Skeletal muscle tissue (tissue), 4 donors: ENCODE measurements around the gene SDR9C7. TPM values are rescaled to one million over a fixed set of nuclear protein-coding genes. Genes with fewer than 3 reads are reported as not detected.
"Not testable (repeated sequence)": the region's sequence is repeated elsewhere in the genome, so short reads cannot be mapped to it uniquely, and the experiment has no call there.

Experiments used
- H3K27ac ChIP-seq: one replicate; pipeline ENCODE4 v1.7.0; 2013; ENCODE audit warnings: mild to moderate bottlenecking, low read depth, low read length, inconsistent platforms
- H3K27me3 ChIP-seq, 3 donors: one replicate each; pipeline ENCODE4 v1.7.0; 2013; ENCODE audit warnings: low read length in 3 of 3; ENCODE audit not compliant: control insufficient read depth in 3 of 3, insufficient read depth in 3 of 3
- H3K36me3 ChIP-seq, 3 donors: one replicate each; pipeline ENCODE4 v1.7.0; 2013; ENCODE audit warnings: low read length in 3 of 3; ENCODE audit not compliant: control insufficient read depth in 3 of 3, insufficient read depth in 3 of 3
- H3K4me1 ChIP-seq, 3 donors: one replicate each; pipeline ENCODE4 v1.7.0; 2013; ENCODE audit warnings: low read length in 3 of 3, mild to moderate bottlenecking in 3 of 3; ENCODE audit not compliant: control insufficient read depth in 3 of 3, insufficient read depth in 3 of 3
- H3K4me3 ChIP-seq, 3 donors: one replicate each; pipeline ENCODE4 v1.7.0; 2013; ENCODE audit warnings: low read length in 3 of 3
- H3K9ac ChIP-seq, 3 donors: one replicate each; pipeline ENCODE4 v1.7.0; 2013; ENCODE audit warnings: low read length in 3 of 3, mild to moderate bottlenecking in 3 of 3, moderate library complexity in 2 of 3, low read depth in 1 of 3
- H3K9me3 ChIP-seq, 3 donors: one replicate each; pipeline ENCODE4 v1.7.0; 2013; ENCODE audit warnings: low read length in 3 of 3; ENCODE audit not compliant: control insufficient read depth in 3 of 3
- total RNA-seq: library from RNA; depleted of rRNA; stranded (reverse); fragments of >200 nt; gene quantifications from one replicate; pipeline ENCODE4 v1.2.3, GENCODE V29; 2014
- donor health status: Osteomylitis.

Gene SDR9C7
- total RNA-seq, 1 donor from 2014 or later, result not detected

GRCh38 chr12:56935157-56935556 lies 949 bp upstream of the SDR9C7 start:
- Histone ChIP-seq H3K4me1 (no peaks in the 10 kb centered on the region), H3K9me3 (no peaks in the 10 kb centered on the region), H3K27me3 (no peaks in the 10 kb centered on the region), H3K27ac (no peak overlapping the region), H3K36me3 (no peaks in the 10 kb centered on the region), H3K4me3 (no peak overlapping the region), H3K9ac (no peak overlapping the region)

GRCh38 chr12:56932867-56933266 lies 1.3 kb downstream of the SDR9C7 start:
- no peak overlapping the region for H3K27ac ChIP-seq
- no peak overlapping the region for H3K4me3 ChIP-seq
- H3K4me1 ChIP-seq, result no peaks in the 10 kb centered on the region
- H3K27me3 ChIP-seq, result no peaks in the 10 kb centered on the region
- no peaks in the 10 kb centered on the region for H3K36me3 ChIP-seq
- no peak overlapping the region for H3K9ac ChIP-seq
- H3K9me3 ChIP-seq, result no peaks in the 10 kb centered on the region

GRCh38 chr12:56932146-56932545 lies 2.1 kb downstream of the SDR9C7 start:
- H3K4me1 ChIP-seq, result no peaks in the 10 kb centered on the region
- H3K4me3 ChIP-seq, result no peak overlapping the region
- H3K9me3 ChIP-seq, result no peaks in the 10 kb centered on the region
- no peaks in the 10 kb centered on the region for H3K36me3 ChIP-seq
- H3K9ac ChIP-seq, result no peak overlapping the region
- no peak overlapping the region for H3K27ac ChIP-seq
- no peaks in the 10 kb centered on the region for H3K27me3 ChIP-seq

- Histone ChIP-seq H3K9me3 (no peaks in the 10 kb centered on the region), H3K4me3 (no peak overlapping the region), H3K27ac (no peak overlapping the region), H3K4me1 (no peaks in the 10 kb centered on the region), H3K9ac (no peak overlapping the region), H3K27me3 (no peaks in the 10 kb centered on the region), H3K36me3 (no peaks in the 10 kb centered on the region)
Measured at GRCh38 chr12:56931474-56931978, 2.7 kb downstream of the SDR9C7 start.

GRCh38 chr12:56930241-56930640 lies 4.0 kb downstream of the SDR9C7 start:
- no peaks in the 10 kb centered on the region for H3K27me3 ChIP-seq
- no peaks in the 10 kb centered on the region for H3K4me1 ChIP-seq
- no peaks in the 10 kb centered on the region for H3K36me3 ChIP-seq
- no peak overlapping the region for H3K4me3 ChIP-seq
- H3K9ac ChIP-seq, result no peak overlapping the region
- H3K27ac ChIP-seq, result no peak overlapping the region
- no peaks in the 10 kb centered on the region for H3K9me3 ChIP-seq

- no peak overlapping the region for H3K27ac ChIP-seq
- no peaks in the 10 kb centered on the region for H3K36me3 ChIP-seq
- H3K9me3 ChIP-seq, result no peaks in the 10 kb centered on the region
- no peaks in the 10 kb centered on the region for H3K27me3 ChIP-seq
- H3K9ac ChIP-seq, result no peak overlapping the region
- H3K4me3 ChIP-seq, result no peak overlapping the region
- H3K4me1 ChIP-seq, result no peaks in the 10 kb centered on the region
Measured at GRCh38 chr12:56929780-56930179, 4.4 kb downstream of the SDR9C7 start.

GRCh38 chr12:56928262-56928661 lies 5.9 kb downstream of the SDR9C7 start:
- H3K4me3 ChIP-seq, result no peak overlapping the region
- no peaks in the 10 kb centered on the region for H3K4me1 ChIP-seq
- H3K9me3 ChIP-seq, result no peaks in the 10 kb centered on the region
- no peaks in the 10 kb centered on the region for H3K27me3 ChIP-seq
- no peak overlapping the region for H3K9ac ChIP-seq
- H3K27ac ChIP-seq, result no peak overlapping the region
- H3K36me3 ChIP-seq, result no peaks in the 10 kb centered on the region

- H3K9me3 ChIP-seq, result no peaks in the 10 kb centered on the region
- H3K4me1 ChIP-seq, result no peaks in the 10 kb centered on the region
- no peaks in the 10 kb centered on the region for H3K27me3 ChIP-seq
- H3K9ac ChIP-seq, result no peak overlapping the region
- no peak overlapping the region for H3K4me3 ChIP-seq
- H3K27ac ChIP-seq, result no peak overlapping the region
- H3K36me3 ChIP-seq, result no peaks in the 10 kb centered on the region
Measured at GRCh38 chr12:56927281-56927680, 6.9 kb downstream of the SDR9C7 start.

GRCh38 chr12:56922031-56922430 lies 12.2 kb downstream of the SDR9C7 start:
- Histone ChIP-seq H3K36me3 (no peaks in the 10 kb centered on the region), H3K9me3 (no peaks in the 10 kb centered on the region), H3K9ac (no peak overlapping the region), H3K4me1 (no peaks in the 10 kb centered on the region), H3K27ac (no peak overlapping the region), H3K27me3 (no peaks in the 10 kb centered on the region), H3K4me3 (no peak overlapping the region)

- H3K27ac ChIP-seq, result no peak overlapping the region
- H3K27me3 ChIP-seq, result no peaks in the 10 kb centered on the region
- H3K9ac ChIP-seq, result no peak overlapping the region
- no peak overlapping the region for H3K4me3 ChIP-seq
- H3K36me3 ChIP-seq, result no peaks in the 10 kb centered on the region
- H3K4me1 ChIP-seq, result no peaks in the 10 kb centered on the region
- H3K9me3 ChIP-seq, result no peaks in the 10 kb centered on the region
Measured at GRCh38 chr12:56921346-56921745, 12.9 kb downstream of the SDR9C7 start.

- not testable (repeated sequence) for H3K9me3 ChIP-seq, H3K9ac ChIP-seq, H3K4me3 ChIP-seq, H3K27ac ChIP-seq, H3K27me3 ChIP-seq, H3K4me1 ChIP-seq, H3K36me3 ChIP-seq
Measured at GRCh38 chr12:56918139-56918538, 16.1 kb downstream of the SDR9C7 start.
